ENCODE measurements around the gene ZNF835.
A peak's percentile ranks its signal among the peaks of the same experiment; 100 is the strongest.
"Not testable (repeated sequence)": the region's sequence is repeated elsewhere in the genome, so short reads cannot be mapped to it uniquely, and the experiment has no call there.

Gene ZNF835
- total RNA-seq: 0.36 to 1.6 (median 0.99) reads per million in 4 donors

DNA sequence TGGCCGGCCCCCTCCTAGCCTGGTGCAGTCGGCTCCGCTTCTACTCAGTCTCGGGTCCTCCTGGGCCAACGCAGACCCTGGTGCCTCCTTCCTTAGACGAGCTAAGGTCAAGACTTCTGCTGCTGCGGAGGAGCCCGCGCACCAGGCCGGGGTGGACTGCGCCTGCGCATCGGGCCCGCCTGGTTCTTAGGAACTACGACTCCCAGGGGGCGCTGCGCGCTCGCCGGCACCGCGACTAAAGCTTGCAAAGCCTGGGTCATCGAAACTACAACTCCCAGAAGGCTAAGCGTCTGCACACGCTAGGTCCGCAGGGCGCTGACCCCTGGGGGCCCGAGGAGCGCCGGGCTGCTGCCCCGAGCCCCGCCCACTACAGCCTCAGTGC lies at the start of gene ZNF835:
Gene ZNF835 (minus strand): TSS at position 145 of the 382 bp plus-strand sequence. CDS start 6,559 bp downstream, outside the sequence.
- DNase-seq: peak; percentile 46 to 81 (median 65)

DNA sequence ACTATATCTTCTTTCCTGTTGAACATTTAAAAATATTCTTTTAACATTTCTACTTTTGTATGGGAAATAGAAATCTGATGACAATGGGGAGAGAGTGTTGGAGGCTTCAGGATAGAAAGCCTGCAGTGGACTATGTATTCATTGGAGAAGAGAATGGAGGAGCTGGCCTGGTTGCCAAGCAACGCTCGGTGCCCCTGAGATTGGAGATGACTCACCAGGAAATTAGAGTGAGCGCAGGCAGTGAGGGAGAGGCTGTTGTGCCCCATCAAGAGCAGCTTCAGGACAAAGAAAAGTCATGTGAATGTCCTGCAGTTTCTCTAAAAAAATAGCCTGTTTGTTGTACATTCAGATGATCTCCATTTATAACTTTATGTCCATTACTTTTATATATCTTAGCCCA lies 48.7 kb upstream of the ZNF835 start:
- DNase-seq: no peak

DNA sequence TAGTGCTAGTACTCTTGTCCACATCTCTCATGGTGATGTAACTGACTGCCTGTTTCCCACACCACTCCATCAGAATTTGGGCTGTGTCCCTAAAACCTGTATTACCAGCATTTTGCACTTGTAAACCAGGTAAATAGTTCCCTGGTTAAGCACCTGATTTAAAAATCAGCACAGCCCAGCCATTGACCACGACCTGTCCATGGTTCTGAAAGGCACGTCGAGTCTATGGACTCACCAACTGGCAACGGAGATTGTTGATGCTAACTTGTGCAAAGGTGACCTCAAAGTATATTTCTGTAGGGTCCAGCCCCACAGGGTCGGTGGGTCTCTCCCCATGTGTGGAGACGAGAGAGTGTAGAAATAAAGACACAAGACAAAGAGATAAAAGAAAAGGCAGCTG lies 46.7 kb upstream of the ZNF835 start:
- no peak for DNase-seq

DNA sequence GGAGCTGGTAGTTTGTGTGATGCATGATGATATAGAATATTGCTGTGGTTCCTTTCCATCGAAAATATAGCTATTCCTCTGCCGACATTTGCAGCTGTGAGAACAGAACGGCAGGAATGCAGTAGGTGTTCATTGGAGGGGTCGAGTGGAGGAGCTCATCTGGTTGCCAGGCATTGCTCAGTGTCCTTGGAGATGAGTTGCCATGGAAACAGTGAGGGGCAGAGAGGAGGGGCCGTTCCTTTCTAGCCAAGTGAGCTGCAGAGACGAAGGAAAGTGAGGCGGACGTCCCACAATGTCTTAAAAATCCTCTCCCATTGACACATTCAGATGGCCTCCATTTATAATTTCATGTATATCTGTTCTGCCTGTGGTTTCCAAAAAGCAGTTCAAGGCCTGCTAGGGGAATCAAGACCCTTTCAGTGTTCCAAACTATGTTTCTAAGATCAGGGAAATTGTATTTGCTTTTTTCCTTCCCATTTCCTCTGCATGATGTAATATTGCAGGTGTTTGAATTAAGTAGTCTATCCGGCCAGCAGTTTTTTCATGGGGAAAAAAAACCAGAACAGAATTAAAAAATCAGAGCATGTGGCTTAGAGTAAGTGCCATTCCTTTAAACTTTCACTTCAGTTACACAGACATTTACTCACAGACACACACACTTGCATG lies 41.2 kb upstream of the ZNF835 start:
- no peak for DNase-seq

DNA sequence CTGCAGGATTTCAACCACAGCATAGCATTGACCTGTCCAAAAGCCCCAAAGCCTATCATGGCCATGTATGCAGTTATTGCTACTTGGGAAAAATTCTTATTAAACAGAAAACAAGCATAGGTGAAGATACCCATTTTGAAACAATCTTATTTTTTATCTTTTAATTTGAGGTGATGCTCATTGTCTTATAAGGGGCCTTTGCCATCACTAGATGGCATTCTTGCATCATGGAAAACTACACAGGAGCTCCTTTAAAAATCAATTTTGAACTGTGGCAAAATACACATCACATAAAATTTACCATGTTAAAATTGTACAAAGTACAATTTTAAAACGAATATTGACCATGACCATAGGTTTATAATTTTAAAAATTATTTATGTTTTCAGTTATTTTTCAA lies 38.9 kb upstream of the ZNF835 start:
- DNase-seq: no peak

DNA sequence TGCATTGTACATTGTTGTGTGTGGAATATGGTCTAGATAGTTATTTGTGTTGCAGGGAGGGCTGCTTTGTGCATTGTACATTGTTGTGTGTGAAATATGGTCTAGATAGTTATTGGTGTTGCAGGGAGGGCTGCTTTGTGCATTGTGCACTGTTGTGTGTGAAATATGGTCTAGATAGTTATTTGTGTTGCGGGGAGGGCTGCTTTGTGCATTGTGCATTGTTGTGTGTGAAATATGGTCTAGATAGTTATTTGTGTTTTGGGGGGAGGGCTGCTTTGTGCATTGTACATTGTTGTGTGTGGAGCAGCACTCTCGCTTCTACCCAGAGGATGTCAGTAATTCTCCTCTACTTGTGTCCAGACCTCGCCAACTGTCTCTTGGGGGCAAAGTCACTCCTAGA lies 36.3 kb upstream of the ZNF835 start:
- no peak for DNase-seq

DNA sequence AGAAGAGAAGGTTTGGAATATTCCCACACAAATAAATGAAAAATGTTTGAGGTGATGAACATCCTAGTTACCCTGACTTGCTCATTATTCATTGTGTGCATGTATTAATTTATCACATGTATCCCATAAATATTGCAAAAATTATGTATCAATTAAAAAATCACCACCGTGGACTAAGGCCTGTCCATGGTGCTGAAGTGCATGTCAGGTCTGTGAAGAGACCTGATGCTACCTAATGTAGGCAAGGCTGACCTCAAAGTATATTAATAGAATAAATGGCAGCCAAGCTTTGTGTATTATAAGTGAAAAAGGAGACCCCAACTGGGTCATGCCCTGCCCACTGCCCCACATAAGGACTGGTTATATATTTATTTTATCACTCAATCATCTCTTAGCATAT lies 34.4 kb upstream of the ZNF835 start:
- no peak for DNase-seq

DNA sequence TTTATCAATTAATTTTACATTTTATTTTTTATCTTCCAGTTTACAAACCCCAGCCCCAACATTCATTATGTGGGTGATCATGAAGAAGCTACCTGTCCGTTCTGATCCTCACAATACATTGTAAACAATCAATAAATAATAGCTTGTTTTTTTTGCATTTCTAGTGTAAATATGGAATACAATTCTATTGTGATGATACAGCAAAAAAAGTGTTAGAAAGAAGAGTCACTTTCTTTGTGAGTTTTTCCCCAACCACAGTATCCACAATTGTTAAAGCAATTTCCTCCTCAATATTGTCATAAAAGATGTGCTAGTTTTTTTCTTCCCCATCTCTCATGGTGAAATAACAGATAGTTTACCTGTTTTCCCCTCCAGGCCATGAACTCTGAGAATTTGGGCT lies 30.3 kb upstream of the ZNF835 start:
- DNase-seq: no peak

DNA sequence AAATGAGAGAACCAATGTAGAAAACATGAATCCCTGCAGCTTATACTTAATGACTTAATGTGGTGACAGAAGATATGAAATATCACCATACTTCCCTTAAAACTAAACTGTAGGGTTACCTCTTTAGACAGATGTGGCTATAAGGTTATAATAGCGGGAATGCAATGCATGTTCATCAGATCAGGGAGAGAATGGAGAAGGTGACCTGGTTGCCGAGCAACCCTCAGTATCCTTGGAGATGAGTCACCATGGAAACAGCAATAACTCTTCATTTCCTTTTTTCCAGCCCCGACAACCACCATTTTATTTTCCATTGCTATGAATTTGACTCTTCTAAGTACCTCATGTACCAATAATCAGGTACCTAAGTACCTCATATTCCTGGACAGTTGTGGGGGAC lies 28.0 kb upstream of the ZNF835 start:
- no peak for DNase-seq

DNA sequence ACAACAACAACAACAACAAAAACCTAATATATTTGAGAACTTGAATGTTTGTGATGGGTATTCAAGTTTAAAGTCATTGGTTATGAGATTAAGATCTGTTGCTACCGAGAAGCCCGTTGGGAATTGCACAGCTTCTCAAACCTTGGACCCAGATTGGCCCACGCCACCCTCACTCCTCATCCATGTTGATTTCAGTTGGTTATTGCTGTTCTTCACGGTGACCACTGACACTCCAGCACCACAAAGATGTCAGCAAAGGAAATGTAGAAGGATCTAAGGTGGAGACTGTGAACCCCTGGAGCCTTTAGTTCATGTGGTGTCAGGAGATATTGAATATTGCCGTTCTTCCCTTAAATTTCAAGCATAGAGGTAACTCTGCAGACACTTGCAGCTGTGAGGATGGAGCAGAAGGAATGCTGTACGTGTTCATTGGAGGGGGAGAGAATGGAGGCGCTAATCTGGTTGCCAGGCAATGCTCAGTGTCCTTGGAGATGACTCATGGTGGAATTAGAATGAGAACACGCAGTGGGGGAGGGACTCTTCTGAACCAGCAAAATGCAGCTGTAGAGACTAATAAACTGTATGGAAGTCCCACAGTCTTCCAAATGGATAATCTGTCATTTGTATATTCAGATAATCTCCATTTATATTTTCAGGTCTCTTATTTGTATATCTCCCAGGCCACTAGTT lies 20.8 kb upstream of the ZNF835 start:
- no peak for DNase-seq

DNA sequence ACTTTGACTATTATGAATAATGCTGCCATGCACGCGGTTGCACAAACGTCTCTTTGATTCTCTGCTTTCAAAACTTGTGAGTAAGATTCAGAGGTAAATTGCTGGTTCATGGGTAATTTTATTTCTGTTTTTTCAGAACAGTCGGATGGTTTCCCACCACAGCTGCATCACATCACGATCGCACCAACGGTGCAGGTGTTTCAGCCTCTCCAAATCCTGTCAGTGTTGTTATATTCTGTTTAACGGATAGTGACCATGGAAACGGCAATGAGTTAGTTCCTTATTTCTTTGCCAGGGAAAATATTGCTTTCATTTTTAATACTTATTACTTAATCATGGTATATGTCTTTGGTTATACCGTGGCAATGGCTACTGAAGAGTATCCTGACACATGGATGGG lies 19.1 kb upstream of the ZNF835 start:
- DNase-seq: no peak

DNA sequence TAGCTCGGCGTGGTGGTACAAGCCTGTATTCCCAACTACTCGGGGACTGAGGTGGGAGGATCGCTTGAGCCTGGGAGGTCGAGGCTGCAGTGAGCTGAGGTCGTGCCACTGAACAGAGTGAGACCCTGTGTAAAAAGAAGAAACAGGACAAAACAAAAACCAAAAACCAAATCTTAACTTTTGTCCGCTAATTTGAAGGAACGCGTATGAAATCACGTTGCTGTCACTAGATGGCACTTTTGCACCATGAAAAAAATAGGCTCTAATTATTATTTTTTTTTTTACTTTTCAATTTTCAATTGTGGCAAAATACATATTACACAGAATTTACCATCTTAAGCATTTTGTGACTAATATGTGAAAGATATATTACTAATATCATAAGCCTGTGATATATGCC lies 17.6 kb upstream of the ZNF835 start:
- no peak for DNase-seq

DNA sequence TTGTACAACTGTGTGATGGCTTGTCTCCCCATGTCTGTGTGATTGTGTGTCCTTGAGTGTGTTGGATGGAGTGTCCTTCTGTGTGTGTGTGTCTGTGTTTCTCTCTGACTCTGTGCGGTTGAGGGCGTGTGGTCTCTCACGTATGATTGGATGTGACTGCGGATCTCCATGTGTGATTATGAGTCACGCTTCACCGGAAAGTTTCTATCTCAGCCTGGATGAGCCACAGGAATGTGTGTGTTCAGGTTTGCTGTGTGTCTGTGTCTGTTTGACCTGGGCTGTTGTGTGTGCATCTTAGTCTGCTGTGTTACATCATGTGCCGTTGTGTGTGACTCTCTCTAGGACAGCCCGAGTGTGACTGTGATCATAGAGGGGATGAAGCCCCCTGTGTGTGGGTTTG lies 15.5 kb upstream of the ZNF835 start:
- no peak for DNase-seq

DNA sequence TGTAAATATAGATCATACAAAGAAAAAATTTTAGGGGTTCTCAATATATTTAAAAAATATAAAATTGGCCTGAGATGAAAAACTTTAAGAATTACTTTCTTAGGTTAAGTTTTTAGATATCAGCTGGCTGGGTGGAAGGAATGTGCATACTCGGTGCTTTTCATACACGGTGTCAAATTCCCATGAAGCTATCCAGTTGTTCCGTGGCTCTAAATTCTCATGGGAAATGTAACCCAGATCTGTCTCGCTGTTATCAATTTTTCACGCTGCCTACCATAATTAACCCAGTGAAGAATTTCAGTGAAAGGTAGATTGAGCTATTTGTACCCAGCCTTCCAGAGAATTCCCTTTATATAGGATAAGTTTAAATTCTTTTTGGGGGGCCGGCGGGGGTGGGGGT lies 11.6 kb upstream of the ZNF835 start:
- DNase-seq: no peak

DNA sequence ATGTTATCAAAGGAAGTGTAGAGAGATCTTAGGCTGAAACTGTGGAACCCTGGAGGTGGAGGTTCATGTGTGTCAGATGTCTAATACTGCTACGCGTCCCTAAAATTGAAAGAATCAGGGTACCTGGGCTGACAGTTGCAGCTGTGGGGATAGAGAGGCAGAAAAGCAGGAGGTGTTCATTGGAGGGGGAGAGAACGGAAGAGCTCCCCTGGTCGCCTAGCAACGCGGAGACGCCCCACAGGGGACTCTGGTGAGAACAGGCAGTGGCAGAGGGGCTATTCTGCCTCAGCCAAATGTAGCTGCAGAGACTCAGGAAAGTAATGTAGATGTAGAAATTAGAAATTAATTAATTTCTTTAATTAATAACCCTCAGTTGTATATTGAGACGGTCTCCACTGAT lies 10.1 kb upstream of the ZNF835 start:
- no peak for DNase-seq

DNA sequence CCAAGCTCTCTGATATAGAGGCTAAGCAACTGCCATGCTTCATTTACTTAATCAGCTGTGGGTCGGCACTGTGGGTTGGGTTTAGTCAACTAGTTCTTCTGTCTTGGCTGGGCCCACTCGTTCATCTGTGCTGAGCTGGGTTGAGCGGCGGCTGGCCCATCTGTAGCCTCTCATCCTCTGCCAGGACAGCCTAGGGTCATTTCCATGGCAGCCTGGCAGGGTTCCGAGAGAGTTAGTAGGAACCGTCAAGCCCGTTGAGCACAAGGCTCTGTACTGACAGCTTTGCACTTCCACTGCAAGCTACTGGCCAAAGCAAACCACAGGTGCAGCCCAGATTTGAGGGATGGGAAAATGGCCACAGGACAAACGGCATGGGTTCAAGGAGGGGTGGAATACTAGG lies 6.6 kb upstream of the ZNF835 start:
- no peak for DNase-seq

DNA sequence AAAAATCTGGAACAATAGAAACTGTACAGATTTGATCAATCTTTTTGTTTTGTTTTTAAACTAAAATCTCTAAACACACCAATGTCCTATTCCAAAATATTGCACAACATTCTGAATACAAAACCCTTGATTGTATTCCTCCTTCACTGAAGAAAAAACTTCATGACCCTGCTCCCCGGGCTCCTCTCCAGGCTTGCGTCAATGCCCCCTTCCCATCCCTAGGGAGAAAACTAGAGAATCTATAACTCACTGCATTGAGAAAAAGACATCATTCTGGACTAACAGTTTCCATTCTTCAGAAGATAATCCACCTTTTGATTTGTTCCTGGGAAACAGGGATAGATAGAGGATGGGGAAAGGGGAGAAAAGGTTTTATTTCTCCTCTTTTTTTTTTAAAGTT lies 1.1 kb upstream of the ZNF835 start:
- not testable (repeated sequence) for DNase-seq

DNA sequence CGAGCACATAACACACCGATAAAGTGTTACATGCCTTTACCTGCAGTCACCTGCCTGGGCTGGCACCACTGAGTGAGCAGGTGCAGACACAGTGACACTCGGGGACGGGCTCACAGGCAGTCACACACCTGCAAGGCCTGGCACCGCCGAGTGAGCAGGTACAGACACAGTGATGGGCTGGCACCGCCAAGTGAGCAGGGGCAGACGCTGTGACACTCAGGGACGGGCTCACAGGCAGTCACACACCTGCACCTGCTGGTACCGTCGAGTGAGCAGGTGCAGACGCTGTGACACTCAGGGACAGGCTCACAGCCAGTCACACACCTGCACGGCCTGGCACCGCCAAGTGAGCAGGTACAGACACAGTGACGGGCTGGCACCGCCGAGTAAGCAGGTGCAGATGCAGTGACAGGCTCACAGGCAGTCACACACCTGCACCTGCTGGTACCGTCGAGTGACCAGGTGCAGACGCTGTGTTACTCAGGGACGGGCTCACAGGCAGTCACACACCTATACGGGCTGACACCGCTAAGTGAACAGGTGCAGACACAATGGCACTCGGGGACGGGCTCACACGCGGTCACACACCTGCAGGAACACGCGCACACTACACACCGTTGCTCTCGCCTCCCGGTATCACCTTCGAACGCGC lies 470 bp downstream of the ZNF835 start:
- no peak for DNase-seq

DNA sequence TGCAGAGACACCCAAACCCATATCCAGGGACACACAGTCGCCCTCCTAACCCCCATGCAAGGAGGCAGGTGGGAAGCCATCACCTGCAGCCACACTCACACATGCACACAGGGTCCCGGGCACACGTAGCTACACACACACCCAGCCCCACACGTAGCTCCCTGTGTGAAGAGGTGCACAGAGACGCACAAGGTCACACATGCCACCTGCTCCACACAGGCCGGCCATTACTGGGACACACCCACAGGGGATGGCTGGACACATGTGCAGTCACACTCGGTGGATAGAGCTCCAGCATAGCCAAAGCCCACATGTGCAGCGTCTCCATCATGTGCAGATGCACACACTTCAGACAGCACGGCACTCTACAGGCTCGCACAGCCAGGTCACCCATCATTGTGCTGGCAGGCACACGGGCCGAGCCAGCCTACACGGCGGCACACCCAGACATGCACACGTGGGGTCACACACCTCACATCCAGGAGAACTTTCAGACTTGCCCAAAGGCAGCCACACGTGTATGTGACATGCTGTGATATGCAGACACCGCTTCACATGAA lies 1.1 kb downstream of the ZNF835 start:
- no peak for DNase-seq

DNA sequence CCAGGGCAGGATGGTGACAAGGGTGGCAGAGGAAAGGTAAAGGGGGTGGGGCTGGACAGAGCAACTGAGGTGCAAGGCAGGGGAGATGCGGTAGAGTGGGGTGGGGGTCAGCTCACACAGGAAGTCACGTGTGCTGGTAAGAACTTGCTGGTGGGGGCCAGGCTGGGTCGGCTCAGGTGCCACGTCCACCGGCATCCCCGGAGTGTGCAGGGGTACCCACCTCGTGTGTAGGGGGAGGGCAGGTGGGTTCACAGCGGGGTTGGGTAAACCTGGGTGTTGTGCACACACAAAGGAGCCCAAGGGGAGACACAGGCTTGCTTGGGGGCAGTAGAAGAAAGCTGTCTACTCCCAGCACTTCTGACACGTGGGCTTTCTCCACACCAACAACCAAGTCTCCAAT lies 2.9 kb downstream of the ZNF835 start:
- DNase-seq: no peak

DNA sequence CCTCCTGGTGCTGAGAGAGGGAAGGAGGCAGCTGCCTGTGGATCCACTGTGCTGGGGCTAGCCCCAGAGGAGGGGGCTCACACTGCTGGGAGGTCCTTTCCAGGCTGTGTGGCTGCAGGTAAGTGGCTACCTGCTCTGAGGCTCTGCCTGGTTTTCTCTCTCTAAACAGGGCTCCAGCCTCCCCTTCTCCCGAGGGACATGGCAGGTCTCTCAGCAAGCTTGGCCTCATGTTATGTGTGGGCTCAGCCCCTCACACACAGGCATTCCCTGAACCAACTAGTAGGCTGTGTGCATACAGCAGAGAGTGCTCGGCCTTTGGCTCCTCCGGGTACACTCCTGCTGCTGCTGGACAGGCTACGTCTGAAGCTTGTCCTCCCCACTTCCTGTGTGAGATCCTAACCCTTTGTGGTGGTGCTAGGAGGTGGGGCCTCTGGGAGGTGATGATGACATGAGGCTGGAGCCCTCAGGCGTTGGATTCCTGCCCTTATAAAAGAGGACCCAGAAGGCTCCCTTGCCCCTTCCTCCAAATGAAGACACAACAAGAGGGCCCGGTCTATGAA lies 4.2 kb downstream of the ZNF835 start:
- no peak for DNase-seq

DNA sequence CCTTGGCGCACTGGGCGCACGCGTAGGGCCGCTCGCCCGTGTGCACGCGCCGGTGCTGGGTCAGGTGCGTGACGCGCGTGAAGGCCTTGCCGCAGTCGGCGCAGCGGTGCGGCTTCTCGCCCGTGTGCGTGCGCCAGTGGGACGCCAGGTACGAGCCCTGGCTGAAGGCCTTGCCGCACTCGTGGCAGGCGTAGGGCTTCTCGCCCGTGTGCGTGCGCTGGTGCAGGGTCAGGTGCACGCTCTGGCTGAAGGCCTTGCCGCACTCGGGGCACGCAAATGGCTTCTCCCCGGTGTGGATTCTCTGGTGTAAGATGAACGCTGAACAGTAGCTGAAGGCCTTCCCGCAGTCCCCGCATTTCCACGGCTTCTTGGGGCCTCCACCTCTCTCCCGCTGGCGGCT lies 7.0 kb downstream of the ZNF835 start:
- DNase-seq: no peak

DNA sequence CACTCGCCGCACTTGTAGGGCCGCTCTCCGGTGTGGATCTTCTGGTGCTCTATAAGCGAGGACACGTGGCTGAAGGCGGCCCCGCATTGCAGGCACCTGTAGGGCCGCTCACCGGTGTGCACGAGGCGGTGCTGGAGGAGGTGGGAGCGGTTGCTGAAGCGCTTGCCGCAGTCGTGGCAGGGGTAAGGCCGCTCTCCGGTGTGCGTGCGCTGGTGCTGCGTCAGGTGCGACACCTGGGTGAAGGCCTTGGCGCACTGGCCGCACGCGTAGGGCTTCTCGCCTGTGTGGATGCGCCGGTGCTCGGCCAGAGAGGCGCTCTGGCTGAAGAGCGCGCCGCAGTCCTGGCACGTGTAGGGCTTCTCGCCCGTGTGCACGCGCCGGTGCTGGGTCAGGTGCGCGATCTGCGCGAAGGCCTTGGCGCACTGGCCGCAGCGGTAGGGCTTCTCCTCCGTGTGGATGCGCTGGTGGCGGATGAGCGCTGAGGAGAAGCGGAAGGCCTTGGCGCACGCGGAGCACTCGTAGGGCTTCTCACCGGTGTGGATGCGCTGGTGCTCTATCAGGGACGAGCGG lies 7.5 kb downstream of the ZNF835 start:
- no peak for DNase-seq

All from T-helper 1 cell (primary cell).